Stimulated activated CD8-positive, alpha-beta memory T cell treated with anti-CD3 and anti-CD28 coated beads, Interleukin-7, amount 100 ng/mL, for 48 hours (primary cell): Measurements from ENCODE around the gene TAF10.
A peak's percentile ranks its signal among the peaks of the same experiment; 100 is the strongest.

Experiments used
- DNase-seq, 2 donors: peaks; one replicate each; pipeline ENCODE4 v3.0.0-alpha.2; 2020; ENCODE audit warnings: low read depth in 1 of 2; ENCODE audit errors: extremely low read depth in 1 of 2

TAF10 gene

DNA sequence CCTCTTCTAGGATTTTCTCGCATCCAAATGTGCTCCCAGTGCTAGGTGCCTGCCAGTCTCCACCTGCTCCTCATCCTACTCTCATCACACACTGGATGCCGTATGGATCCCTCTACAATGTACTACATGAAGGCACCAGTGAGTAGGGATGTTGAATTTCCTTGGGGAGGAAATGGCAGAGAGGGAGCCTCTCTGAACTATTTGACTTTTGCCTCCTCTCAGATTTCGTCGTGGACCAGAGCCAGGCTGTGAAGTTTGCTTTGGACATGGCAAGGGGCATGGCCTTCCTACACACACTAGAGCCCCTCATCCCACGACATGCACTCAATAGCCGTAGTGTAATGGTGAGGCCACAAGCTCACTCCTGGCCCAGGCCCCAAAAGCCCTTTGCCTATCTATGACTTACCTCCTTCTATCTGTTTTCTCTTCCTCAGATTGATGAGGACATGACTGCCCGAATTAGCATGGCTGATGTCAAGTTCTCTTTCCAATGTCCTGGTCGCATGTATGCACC is 2.5 kb downstream of the TAF10 start:
- DNase-seq: no peak

DNA sequence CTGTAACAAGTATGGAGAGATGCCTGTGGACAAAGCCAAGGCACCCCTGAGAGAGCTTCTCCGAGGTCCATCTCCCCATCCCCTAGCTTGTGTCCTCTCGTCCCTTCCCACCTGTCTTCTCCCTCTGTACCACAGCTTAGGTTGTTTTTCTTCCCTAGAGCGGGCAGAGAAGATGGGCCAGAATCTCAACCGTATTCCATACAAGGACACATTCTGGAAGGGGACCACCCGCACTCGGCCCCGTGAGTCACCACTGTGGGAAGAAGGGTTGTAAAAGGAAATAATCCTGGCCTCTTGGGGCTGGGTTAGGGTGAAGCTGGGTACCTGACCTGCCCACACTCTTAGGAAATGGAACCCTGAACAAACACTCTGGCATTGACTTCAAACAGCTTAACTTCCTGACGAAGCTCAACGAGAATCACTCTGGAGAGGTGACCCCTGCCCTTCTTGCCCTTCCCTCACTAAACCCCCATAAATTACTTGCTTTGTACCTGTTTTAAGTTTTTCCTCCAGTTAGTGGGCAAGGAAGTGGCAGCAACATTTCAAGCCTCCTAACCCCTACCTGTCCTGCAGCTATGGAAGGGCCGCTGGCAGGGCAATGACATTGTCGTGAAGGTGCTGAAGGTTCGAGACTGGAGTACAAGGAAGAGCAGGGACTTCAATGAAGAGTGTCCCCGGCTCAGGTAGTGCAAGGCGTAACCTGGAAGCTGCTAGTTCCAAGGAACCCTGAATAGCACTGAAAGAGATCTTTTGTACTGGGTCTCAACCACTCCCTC is 3.1 kb downstream of the TAF10 start:
- no peak for DNase-seq

DNA sequence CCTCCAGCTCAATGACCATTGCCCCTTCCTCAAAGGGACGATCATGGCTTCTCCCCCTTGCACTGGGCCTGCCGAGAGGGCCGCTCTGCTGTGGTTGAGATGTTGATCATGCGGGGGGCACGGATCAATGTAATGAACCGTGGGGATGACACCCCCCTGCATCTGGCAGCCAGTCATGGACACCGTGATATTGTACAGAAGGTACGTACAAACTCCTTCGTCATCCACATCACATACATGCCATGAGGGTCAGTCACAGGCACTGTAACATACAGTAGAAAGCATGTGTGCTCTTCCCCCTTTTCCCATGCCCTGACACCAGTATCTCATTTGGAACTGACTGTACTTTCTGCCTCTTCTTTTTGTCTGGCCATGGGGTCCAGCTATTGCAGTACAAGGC is 4.0 kb downstream of the TAF10 start:
- DNase-seq: no peak

DNA sequence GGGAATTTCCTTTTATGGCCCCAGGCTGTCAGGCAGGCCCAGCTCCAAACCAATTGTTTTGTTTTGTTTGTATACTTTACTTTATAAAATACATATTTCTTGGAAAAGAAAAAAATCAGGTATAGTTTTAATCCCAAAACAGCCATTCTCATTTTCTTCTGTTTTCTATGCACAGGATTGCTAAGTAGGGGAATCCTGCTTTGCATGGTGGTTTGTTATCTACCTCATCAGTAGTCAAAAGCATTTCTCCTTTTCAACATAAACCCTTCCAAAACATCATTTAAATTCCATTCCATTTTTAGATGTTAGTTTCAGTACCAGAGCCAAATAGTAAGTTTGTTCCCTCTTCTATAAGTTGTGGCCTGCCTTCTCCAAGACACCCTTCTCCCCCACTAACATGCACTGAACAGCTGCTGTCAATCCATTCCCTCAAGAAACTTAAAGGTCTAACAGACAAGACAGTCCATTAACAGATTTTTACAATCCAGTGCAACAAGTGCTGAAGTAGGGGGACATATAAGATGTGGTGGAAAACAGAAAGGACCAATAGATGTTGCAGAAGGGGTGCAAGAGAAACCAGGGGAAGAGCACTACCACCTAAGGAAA is 4.7 kb downstream of the TAF10 start:
- DNase-seq: no peak

DNA sequence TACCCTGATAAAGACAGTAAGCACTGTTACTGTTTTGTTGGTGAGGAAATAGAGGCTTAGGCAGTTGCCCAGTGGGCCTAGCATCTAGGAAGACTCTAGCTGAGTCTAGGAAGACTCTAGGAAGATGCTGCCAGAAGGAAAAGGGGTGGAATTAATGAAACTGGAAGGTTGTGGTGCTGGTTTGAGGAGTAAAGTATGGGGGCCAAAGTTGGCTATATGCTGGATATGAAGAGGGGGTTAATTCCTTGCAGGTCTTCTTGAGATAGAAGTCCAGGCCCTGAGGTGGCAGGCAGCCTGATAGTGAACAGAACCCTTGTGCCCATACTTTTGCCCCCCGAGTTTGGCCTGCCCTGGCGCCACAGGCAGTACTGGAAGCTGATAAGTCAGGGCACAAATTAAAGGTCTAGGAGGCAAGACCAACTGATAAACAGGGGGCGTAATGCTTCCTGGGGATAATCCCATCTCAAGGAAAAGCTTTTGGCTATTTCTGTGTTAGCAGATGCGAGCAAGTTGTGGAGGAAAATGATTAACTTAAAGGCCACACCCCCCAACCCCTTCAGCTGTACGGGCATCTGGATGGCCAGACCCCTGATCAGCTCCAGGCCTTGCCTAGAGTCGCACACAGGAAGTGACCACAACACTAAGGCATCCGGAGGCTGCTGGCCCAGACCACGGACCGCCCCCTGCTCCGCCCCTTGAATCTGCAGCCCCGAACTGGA is 5.4 kb downstream of the TAF10 start:
- peak; percentile 55 to 68 for DNase-seq

DNA sequence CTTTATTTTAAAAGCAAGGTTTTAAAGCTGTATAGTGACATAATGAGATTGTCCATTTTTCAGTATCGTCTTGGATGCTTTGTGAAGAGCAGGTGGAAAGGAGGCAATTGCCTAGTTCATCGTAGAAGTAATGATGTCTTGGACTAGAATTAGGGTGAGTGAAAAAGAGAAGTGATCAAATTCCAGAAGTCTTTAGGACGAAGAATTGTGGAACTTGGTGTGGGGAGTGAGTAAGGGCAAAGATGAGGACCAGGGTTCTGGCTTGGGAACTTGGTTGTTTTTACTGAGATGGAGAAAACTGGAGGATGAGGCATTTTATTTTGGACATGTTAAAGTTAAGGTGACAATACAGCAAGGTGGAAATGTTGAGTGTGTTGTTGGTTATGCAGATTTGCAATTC is 7.2 kb downstream of the TAF10 start:
- DNase-seq: no peak

DNA sequence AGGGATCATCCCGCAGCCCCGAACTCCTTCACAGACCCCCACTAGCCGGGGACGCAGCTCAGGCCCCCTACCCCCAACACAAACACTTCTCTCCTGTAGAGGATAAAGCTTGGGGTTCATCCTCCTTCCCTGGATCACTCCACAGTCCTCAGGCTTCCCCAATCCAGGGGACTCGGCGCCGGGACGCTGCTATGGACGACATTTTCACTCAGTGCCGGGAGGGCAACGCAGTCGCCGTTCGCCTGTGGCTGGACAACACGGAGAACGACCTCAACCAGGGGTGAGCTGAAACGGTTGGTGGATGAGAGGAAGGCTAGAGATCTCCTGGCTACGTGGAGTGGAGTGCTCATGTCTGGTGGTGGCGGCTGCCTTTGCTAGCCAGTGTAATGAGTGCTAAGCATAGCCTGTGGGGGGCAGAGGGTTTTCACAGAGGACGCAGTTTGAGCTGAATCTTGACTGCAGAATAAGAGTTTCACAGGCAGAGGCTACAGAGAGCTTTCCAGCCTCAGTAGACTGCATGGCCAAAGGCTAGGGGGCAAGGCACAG is 7.9 kb downstream of the TAF10 start:
- DNase-seq: no peak

DNA sequence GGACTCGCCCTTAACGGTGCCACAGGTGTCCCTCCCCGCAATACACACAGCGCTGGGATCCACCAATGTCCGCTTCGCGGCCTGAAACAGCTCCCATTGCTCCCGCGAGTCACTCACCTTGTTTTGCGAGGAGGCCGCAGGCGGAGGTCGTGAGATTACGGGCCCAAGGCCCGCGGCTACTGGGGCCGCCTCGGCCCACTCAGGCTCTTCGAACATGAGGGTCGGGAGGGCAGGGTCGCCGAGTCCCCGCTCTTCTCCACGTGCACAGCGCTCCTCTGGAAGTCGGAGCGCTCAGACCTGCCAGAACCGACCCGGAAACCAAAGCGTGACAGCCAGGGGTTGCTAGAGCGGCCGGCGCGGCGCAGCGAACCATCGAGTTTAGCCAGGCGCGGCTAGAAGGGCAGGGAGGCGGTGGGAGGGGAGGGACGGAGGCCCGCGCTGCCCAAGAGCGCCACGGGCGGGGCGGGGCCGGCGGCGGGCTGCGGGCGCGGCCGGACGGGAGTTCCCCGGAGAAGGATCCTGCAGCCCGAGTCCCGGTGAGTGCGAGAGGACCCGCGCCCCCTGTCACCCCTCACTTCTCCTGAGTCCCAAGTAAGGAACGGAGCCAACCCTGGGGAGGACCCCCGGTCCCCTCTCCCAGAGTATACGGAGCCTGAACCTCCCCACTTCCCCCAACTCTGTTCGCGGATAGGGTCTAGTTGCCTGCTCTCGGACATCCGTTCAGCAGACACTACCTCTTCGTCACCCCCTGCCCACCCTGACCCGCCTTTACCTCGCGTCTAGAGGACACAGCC is 8.5 kb downstream of the TAF10 start, which contains the start of the genes ILK and RRP8:
ILK (plus strand) TSS at position 488 of the 794 bp plus-strand sequence. CDS start 498 bp downstream, outside the sequence.
RRP8 (minus strand) TSS at position 330 of the 794 bp plus-strand sequence; CDS start at position 216, 114 bp downstream.
- DNase-seq: peak; percentile 77 to 83

DNA sequence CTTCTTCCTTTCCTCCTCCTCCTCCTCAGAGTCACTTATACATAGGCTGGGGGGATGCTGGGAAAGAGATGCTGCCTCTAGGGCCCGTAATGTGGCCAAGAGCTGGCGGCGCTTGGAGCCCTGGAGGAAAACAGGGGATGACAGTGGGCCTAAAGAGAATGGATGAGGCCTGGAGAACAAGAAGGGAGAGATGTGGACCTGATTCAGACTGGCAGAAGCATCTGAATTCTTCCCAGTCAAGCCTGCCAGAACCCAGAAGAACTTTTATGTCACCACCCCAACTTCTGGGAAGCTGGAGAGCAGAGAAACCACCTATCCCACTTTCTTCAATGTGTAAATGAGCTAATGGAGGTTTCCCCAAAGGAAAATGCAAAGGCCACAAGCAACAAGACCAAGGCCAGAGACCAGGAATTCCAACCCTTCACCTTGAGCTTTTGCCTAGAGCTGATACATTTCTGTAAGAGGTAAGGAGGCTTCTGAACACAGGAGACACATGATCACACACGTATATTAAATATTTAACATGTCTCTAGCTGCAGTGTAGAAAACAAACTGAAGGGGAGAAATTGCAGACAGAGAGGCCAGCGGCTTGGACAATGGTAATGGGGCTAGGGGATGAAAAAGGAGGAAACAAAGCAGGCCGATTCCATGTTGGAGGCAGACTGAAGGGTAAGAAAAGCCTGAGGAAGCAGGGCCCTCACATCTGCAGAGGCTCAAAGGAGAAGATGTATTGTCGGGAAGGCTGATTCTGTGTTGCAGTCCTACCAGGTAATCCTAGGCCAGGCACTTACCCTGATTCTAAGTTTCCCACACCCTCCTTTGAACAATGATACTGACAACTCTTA is 9.7 kb downstream of the TAF10 start:
- DNase-seq: no peak

DNA sequence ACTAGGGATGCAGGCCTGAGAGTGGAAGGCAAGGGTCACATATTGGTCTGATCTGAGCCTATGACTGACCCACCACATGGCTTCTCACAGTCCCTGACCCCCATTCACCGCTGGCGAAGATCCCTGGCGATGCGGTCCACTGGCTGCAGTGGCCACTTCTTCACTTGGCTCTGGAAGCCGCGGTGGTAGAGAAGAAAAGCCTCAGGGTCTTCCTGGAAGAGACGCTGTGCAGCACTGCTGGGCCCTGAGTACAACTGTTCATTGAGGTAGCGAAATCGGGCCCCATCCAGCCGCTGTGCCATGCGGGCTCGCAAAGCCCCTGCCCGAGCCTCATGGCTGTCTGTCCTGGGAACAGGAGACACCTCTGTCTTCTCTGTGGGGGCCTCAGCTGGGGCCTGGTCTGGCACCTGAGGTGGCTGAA is 11.0 kb downstream of the TAF10 start:
- no peak for DNase-seq

DNA sequence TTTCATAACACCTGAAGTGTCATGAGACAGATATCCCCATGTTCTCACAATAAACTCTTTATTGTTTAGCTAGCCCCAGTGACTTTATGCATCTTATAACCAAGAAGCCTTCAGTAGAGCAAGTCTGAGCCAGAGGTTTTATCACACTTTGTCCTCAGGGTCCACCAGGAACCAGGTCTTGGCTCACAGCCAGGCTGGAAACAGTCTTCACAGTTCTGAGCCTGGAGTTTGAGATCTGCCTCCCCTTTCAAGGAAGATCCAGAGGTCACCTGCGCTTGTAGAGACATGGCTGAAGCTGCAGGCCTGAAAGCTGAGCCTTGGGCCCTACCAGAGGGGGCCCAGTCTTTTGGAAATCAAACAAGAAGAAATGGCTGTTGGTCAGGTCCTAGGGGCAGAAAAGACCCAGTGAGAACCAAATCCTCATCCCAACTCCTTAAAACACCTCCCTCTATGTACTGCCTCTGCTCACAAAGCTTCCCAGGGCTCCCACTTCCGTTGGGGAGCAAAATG is 12.1 kb downstream of the TAF10 start:
- no peak for DNase-seq

DNA sequence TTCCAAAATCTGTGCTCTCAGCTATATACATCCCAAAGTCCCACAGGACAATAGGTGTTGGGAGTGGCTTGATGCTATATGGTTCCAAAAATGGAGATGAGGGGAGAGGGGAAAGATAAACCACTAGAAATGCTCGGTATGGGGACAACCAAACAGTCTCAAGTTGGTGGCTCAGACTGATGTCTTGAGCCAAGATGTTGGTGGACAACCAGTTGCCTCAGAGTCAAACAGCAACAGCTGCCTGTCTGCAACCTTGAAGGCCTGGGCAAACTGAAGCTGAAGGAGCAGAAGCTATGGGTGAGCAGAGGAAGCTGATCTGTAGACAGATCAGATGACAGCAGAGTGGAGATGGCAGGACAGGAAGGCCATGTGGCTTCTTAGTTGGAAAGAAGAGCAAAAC is 12.6 kb downstream of the TAF10 start:
- no peak for DNase-seq

DNA sequence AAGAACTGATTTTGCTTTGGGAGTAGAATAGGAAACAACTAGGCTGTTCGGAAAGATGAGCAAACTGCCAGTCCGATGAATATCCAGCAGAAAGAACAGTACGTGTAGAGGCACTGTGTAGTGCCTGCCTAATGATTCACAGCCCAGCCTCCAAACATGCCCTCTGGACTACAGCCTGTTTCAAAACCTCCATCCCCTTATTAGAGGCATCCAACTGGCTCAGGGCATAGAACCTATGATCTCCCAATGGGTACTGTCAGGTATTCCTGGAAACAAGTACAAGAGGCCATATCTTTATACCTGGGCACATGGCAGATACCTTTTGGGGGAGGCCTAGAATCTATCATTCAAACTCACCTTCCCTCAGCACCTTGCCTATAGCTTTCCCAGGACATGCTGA is 13.5 kb downstream of the TAF10 start:
- no peak for DNase-seq

DNA sequence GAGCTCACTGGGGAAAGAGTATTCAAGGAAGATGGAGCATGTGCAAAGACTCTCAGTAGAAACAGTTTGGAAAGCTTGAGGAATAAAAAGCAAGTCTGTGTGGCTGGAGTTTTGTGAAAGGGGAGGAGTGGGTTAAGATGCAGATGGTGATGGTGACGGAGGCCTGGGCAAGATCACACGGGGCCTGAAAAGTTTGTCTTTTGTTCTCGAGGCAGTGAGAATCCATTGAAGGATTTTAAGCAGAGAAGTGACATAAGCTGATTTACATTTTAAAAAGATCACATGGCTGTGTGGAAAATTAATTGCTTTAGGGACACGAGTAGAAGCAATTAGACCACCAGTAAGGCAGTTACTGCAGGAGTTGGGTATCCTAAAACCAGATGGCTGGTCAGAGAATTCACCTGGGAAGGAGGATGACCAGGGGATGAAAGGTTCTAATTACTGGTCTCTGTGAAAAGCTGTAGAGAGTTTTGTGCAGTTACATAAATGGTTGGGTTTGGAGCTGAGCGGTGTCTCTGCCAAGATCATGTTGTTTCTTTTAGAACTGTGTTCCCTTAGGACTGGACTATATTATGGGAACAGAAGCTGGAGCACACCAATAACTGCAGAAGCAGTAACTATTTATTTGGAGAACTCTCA is 15.7 kb downstream of the TAF10 start:
- no peak for DNase-seq

DNA sequence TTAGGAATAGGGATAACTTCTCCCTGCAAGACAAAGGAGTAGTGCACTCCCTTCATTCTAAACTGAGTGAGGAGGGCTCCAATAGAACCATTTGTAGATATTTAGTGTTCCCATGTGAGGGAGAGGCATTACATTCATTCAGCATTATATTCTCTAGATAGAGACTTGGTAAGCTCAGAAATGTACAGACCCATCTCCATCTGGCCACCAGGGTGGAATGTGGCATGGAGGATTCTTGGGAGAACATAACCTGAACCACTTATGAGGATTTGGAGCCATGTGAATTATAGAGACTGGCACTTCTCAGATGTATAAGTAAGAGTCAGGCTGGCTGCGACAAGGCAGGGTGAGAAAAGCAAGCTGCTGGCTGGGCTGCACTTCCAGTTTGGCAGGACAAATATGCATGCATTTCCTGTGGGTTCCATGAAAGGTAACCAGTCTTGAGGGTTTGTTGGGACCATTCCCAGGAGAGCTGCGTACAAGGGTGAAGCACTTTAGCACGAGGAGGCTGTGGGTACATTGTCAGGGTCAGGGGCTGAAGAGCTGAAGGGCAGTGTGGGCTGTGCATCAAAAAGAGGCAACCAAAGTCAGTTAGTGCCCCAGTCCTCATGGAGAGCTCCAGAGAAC is 17.8 kb downstream of the TAF10 start:
- no peak for DNase-seq

DNA sequence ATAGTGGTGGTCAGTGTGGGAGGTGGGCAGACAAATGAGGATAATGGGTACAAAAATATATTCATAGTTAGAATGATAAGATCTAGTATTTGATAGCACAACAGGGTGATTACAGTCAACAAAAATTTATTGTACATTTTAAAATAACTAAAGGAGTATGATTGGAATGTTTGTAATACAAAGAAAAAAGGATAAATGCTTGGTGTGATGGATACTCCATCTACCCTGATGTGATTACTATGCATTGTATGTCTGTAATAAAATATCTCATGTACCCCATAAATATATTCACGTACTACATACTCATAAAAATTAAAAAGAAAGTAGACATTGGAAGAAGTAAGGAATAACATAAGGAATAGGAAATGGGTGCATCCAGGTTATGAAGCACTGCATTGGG is 24.0 kb downstream of the TAF10 start:
- no peak for DNase-seq

DNA sequence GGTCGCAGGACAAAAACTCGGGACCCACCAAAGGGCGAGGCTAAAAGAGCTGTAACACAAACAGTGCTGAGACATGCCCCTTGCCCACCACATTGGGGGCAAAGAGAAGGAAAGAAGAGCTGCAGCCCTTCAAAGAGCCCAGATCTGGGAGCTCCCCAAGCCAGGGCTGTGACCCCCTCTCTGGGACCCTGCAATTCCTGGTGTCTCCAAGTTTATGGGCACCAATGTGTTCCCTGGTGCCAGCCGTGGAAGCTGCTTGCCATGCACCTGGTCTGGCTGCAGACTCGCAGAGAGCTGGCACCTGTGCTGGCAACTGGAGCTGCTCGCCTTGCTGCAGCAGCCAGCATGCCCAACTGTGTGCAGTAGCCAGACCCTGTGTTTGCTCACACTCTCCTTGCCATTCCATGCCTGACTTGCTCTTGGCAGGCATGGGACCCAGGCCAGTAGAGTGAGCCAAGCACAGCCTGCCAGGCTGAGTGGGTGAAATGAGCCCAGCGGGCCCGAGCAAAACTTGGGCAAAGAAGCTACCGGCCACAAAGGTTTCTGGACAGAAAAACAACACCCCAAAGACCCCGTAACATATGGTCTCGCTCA is 24.6 kb downstream of the TAF10 start:
- DNase-seq: no peak
